HL-60/S4 treated with phorbol 12-myristate 13-acetate at 8.2 ng/mL for 4 days and 3 days (cell line): Measurements from ENCODE around the gene MAD1L1.
"Not testable (repeated sequence)": the region's sequence is repeated elsewhere in the genome, so short reads cannot be mapped to it uniquely, and the experiment has no call there.

Experiments
- in situ Hi-C: fragments of 300-500 bp; cut with MboI; formaldehyde crosslinking; loops from 2 replicates; pipeline ENCODE4 v1.15.0; 2022; ENCODE audit warnings: low sequenced_read_pairs

The MAD1L1 gene

GRCh38 chr7:1849351-1850041, 383.2 kb downstream of the MAD1L1 start:
- in situ Hi-C loops, result no loop called here

DNA sequence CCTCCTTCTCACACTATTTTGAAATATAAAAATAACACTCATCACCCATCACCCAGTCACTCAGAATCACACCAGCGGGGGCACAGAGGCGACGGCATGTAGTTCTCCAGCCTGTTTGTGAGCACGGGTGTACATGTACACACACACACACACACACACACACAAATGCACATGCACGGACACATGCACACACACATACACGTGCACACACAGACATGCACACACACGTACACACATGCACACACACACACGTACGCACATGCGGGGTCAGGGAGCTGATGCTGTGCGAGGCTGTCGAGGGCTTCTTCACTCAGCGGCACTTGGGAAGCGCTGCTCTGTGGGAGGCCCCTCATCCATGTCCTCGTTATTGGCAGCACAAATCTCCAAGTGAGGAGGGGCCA, 383.8 kb downstream of the MAD1L1 start:
- in situ Hi-C loops, result no loop called here

DNA sequence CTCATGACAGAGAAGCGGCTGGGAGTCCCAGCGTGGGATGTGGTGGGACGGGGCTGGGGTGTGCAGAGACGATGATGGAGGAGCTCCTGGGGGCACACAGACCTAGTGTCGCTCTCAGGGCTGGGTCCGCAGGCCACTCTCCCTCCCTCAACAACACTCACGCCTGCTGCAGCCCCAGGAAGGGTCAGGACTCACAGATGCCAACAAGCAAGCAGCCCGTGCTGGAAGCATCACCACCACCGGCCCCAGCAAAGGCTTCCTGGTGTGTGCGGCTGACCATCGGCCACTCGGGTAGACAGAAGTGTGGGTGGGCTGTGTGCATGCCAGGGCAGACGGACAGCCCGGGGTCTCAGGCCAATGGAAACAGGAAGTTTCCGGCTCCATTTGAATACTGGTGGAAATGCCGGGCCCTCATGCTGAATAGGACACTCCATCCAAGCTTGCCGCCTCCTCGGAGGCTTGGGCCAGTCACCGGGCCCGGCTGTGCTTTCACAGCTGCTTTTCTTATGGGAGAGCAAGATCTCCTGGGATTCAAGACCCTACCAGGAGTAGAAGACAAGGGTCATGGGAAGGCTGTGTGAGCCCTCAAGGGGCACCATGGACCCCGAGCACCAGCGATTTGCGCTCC, 384.6 kb downstream of the MAD1L1 start:
- in situ Hi-C loops, result no loop called here

GRCh38 chr7:1847260-1848001, 385.3 kb downstream of the MAD1L1 start:
- in situ Hi-C loops, result no loop called here

- in situ Hi-C loops, result no loop called here
Measured at GRCh38 chr7:1846331-1847065, 386.2 kb downstream of the MAD1L1 start.

DNA sequence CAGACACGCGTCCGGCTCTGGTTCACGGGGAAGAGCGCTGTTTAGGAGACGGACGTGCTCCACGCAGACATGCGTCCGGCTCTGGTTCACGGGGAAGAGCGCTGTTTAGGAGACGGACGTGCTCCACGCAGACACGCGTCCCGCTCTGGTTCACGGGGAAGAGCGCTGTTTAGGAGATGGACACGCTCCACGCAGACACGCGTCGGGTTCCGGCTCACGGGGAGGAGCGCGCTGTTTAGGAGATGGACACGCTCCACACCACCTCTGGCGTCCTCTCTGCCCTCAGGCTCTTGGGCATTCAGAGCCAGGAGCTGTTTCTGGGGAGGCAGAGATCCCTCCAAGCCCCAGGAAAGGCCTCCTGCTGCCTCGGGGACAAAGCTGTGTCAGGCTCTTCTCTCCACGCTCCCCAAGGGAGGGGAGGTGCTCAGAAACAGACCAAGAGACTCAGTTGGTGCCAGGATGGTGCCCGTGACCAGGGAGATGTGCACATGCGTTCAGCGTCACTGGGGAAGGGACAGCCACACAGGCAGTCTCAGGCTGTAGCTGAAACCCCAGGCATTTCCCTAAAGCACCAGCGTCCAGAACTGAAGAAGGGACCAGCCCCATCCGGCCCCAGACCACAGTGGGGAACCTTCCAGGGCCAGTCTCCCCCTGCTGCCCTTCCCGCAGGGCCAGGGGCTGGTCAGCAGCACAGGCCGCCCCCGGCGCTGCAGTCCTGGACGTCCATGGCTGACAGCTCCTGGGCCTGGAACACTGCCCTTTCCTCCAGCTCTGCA, 387.0 kb downstream of the MAD1L1 start:
- in situ Hi-C loops, result no loop called here

- in situ Hi-C loops, result no loop called here
Measured at GRCh38 chr7:1844951-1845390, 387.8 kb downstream of the MAD1L1 start.

DNA sequence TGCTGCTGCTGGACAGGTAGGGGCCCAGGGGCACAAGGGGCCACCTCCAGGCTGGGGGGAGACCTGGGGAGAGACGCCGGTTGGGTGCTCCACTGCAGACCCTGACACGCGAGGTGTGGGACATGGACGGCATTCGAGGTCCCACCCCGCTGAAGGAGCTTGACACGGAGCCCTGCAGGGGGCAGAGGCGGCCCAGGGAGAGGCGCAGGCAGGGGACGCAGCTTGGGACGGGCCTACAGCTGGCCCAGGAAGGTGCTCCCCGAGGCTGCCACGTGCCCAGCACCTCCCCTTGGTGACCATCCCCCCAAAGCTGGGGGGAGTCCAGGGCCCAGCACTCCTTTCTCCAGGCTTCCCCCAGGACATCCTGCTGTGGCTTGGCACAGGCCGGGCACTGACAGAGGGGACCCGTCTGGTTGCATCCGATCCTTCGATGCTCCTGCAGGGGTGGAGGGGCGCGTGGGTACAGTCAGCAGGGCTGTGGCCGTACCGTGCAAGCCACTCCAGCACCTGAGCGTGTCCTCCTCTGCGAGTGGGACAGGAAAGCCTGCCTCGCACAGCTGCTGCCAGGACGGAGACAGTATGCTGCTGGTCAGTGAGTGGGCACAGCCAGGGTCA, 388.3 kb downstream of the MAD1L1 start:
- in situ Hi-C loops, result no loop called here

GRCh38 chr7:1843921-1844335, 388.8 kb downstream of the MAD1L1 start:
- in situ Hi-C loops, result no loop called here

DNA sequence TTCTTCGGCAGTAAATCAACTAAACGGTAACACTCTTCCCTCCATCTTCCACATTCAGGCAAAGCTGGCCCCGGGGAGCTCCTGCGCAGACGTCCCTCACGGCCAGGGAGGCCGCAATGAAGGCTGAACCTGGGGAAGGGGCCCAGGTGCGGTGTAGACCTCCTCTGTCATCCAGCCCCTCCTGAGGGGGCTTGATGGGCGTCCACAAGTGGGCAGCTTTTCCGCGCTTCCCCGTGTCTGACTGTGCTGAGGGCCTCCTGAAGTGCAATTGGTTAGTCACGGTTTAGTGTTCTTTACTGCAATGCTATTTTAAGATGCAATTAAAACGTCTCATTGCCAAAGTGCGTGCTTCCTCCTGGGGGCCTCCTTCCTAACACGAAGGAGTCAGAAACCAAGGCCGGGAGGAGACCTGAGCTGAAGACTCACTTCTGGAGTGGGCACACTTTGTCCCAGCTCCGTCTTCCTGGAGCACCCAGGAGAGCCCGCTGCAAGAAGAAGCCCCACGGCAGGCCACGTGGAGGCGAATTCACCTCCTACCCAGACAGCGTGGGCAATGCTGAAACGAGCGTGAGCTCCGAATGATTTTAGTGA, 389.4 kb downstream of the MAD1L1 start:
- in situ Hi-C loops, result no loop called here

DNA sequence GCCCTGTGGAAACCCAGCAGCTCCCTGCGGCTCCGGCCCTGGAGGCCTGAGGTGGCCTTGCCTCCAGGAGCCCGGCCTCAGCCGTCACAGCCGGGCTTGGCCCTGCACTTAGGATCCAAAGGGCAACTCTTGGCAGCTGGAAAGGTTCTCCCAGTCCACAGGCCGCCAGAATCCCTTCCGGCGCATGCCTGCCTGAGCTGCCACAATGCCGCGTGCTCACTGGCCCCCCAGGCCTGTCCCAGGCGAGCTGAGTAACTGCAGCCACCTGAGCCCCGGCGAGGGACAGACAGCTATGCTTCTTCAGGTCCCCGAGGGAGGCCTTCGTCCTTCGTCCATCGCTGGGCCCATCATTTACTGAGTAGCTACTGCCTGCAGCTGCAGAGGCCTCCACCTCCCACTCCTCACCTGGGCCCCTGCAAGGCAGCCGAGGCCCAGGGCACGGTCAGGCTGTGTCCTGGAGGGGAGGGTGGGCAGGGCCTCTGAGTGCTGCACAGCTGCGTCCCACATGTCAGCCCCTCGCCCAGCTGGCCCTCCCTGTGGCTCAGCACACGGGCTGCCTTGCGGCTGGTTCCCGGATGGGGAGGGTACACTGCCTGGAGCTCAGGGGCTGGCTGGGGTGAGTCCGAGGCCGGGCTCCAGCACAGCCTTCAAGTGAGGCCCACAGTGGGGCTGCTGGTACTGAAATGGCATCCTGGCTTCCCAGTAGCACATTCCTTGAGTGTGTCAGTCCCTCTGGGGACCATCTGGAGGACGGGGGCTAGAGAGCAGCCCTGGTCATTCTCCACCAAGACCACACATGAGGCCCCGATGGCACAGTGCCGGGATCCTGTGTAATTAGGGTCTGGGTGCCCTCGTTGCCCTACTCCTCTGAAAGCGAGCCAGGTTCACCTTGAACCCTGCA, 390.2 kb downstream of the MAD1L1 start:
- in situ Hi-C loops, result no loop called here

GRCh38 chr7:1841286-1842021, 391.3 kb downstream of the MAD1L1 start:
- in situ Hi-C loops, result not testable (repeated sequence)

DNA sequence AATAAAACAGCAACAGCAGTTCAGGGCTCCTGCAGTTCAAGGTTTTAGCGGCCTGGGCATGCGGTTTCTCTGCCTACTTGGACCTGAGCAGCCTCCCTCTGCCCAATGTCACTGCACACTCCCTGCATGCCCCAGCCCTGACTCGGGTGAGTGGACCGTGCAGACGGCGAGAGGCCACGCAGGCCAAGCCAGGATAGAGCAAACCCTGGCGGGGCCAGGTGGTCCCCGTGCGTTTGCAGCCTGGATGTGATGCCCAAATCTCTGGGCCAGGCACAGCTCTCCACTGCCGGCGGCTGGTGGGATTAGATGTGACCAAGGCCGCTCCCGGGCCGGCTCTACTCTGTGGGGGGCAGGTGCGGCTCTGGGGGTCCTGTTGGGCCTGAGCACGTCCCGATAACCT, 392.0 kb downstream of the MAD1L1 start:
- in situ Hi-C loops, result not testable (repeated sequence)

DNA sequence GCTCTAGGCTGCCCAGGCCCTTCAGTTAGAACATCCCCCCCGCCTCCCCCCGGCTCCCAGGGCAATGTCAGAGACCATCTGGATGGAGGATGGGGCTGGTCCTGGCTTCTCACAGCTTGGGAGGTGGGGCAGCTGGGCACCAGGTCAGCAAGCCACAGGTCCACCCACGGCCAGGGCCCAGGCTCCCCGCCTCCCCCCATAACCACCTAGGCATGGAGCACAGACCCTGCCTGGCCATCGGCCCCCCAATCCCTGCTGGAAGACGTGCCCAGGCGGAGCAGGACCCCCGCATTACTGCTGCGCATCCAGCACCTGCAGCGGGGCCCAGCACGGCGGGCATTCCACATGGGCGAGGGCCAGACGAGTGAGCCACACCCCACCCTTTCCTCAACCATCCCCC, 393.0 kb downstream of the MAD1L1 start:
- in situ Hi-C loops, result no loop called here

DNA sequence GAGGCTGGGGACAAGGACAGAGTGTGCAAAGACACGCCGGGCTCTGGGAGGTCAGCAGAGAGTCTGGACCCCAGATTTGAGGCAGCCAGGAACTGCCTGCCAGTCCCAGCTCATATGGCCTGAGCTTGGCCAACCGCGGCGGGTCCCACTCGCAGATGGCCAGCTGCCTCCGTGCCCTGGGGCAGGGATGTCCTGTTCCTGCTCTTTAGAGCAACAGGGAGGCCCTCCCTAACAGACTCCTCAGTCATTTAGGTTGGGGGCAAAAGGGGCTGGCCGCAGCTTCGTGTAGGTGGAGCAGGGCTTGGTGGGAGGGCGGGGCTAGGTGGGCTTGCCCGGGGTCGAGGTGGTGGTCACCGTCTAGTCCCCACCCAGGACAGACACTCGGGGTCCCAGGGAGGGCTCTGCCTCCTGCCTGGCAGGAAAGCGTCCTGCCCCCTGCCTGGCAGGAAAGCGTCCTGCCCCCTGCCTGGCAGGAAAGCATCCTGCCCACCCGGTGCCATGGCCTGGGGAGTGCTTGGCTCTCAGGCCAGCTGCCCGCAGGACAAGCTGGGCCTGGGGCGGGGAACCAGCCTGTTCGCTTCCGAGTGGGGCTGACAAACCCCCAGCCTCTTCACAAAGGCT, 393.7 kb downstream of the MAD1L1 start:
- in situ Hi-C loops, result not testable (repeated sequence)

DNA sequence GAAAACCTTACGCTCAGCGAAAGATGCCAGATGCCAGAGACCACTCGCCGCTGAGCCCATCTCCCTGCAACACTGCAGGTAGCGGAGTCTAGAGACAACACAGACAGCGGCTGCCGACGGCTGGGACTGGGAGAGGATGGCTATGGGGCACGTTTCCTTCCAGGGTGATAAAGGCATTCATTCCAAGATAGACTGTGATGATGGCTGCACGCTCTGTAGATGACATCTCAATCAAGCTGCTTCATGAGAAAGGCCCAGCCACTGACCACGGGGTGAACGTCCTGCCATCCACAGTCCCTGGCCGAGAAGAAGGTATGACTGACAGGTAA, 394.2 kb downstream of the MAD1L1 start:
- in situ Hi-C loops, result not testable (repeated sequence)

DNA sequence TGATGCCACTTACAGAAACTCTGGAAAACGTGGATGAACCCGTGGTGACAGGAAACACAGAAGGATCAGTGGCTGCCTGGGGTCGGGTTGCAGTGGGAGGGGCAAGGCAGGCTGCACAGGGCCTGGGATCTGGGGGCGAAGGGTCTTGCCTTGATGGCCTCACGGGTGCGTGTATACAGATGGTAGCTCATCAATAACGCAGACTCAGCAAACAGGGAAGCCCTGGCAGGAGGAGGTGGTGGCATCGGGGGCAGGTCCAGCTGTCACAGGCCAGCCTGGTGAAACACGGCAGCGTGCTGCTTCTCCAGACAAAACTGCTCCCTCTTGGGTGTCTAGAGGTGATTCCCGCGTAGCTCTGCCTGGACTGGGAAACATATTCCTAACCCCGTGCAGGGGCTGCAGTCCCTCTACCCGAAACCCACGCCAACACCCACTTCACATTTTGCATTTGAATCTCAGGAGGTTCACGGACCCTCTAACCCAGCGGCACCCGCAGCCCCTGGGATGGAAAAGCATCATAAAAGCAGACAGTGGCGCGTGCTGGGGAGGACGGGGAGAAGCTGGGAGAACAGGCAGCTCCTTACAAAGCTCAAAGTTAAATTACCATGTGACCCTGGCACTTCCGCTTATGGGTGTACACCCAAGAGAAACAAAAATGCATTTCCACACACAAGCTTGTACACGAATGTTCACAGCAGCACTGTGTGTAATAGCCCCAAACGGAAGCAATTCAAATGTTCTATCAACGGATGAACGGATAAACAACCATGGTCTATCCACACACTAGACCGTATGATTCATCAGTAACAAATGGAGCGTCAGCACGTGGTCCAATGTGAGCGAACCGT, 394.8 kb downstream of the MAD1L1 start:
- in situ Hi-C loops, result not testable (repeated sequence)
